A172 (cell line): ENCODE results near the gene CHIT1. TPM values are rescaled to one million over a fixed set of nuclear protein-coding genes. Genes with fewer than 3 reads are reported as not detected.
A peak's percentile ranks its signal among the peaks of the same experiment; 100 is the strongest.

ENCODE experiments used
- DNase-seq: peaks from one replicate; pipeline ENCODE4 v3.0.0-alpha.2; 2015; ENCODE audit warnings: low spot score
- total RNA-seq: library from RNA; depleted of rRNA; stranded (reverse); fragments of >200 nt; shearing (Covaris generic); gene quantifications from 2 replicates; pipeline ENCODE4 v1.2.3, GENCODE V29; 2014; rRNA removed

Gene CHIT1
- total RNA-seq, 1 experiment from 2014 or later, result not detected

- no peak for DNase-seq
Measured at GRCh38 chr1:203175237-203175826, 54.1 kb downstream of the CHIT1 start, which contains the start of gene MYBPH. TSS of gene MYBPH (minus strand) at chr1:203175826. CDS start at chr1:203175755, 71 bp downstream.

- no peak for DNase-seq
Measured at GRCh38 chr1:203174324-203174985, 55.0 kb downstream of the CHIT1 start.

GRCh38 chr1:203173566-203173965, 55.9 kb downstream of the CHIT1 start:
- DNase-seq, result no peak

- DNase-seq, result no peak
Measured at GRCh38 chr1:203173011-203173555, 56.4 kb downstream of the CHIT1 start.

GRCh38 chr1:203172184-203173010, 57.1 kb downstream of the CHIT1 start:
- peak; percentile 74 for DNase-seq

- no peak for DNase-seq
Measured at GRCh38 chr1:203171341-203172183, 57.9 kb downstream of the CHIT1 start.

GRCh38 chr1:203170625-203171330, 58.7 kb downstream of the CHIT1 start:
- no peak for DNase-seq

- DNase-seq, result no peak
Measured at GRCh38 chr1:203169770-203170520, 59.5 kb downstream of the CHIT1 start.

- DNase-seq, result no peak
Measured at GRCh38 chr1:203168991-203169390, 60.5 kb downstream of the CHIT1 start.

- no peak for DNase-seq
Measured at GRCh38 chr1:203168256-203168786, 61.2 kb downstream of the CHIT1 start.

GRCh38 chr1:203167913-203168200, 61.6 kb downstream of the CHIT1 start:
- no peak for DNase-seq

- DNase-seq, result no peak
Measured at GRCh38 chr1:203167026-203167912, 62.2 kb downstream of the CHIT1 start.

GRCh38 chr1:203166192-203166940, 63.1 kb downstream of the CHIT1 start:
- no peak for DNase-seq

Other genes with a start within 250 kb of the CHIT1 start
- 108 and 128 TPM in 2 replicates for gene TMEM183A, start 222.3 kb downstream of the CHIT1 start, total RNA-seq
- 2.3 and 6.6 TPM in 2 replicates for gene PPFIA4, start 203.2 kb downstream of the CHIT1 start, total RNA-seq
- not detected in 2 replicates for gene MYOG, start 143.7 kb downstream of the CHIT1 start, total RNA-seq
- 21.1 and 30.6 TPM in 2 replicates for gene ADORA1, start 101.9 kb downstream of the CHIT1 start, total RNA-seq
- 0.36 and 0.38 TPM in 2 replicates for gene MYBPH, start 53.8 kb downstream of the CHIT1 start, total RNA-seq
- 0.24 and 3.3 TPM in 2 replicates for gene CHI3L1, start 43.0 kb downstream of the CHIT1 start, total RNA-seq
- 11.3 and 13.2 TPM in 2 replicates for gene BTG2, start 75.8 kb upstream of the CHIT1 start, total RNA-seq
- not detected in 2 replicates for gene FMOD, start 121.4 kb upstream of the CHIT1 start, total RNA-seq
- gene PRELP, start 246.1 kb upstream of the CHIT1 start, total RNA-seq, result 0.07 TPM in 1 of 2 replicates, not detected in the other